Uterus (tissue), 4 donors: ENCODE results near the gene TOX2. TPM values are rescaled to one million over a fixed set of nuclear protein-coding genes. Genes with fewer than 3 reads are reported as not detected.

ENCODE experiments used
- DNase-seq, 2 donors: peaks; one replicate each; pipeline ENCODE4 v3.0.0-alpha.2; 2019 to 2020
- H3K27ac ChIP-seq, 2 donors: fragments of 200-600 bp; sonication (generic); 1 replicate in 1 of 2; 2 replicates in 1 of 2; pipeline ENCODE4 v1.5.1; 2016 to 2018
- H3K27me3 ChIP-seq, 2 donors: fragments of 200-600 bp; sonication (generic); one replicate each; pipeline ENCODE4 v1.5.1; 2018 to 2019; ENCODE audit warnings: control low read depth in 1 of 2
- H3K36me3 ChIP-seq, 2 donors: fragments of 200-600 bp; sonication (generic); one replicate each; pipeline ENCODE4 v1.5.1; 2019; ENCODE audit warnings: control low read depth in 1 of 2
- H3K4me1 ChIP-seq, 2 donors: fragments of 200-600 bp; sonication (generic); one replicate each; pipeline ENCODE4 v1.5.1; 2018 to 2019; ENCODE audit warnings: control low read depth in 1 of 2
- H3K4me3 ChIP-seq, 2 donors: fragments of 200-600 bp; sonication (generic); 1 replicate in 1 of 2; 2 replicates in 1 of 2; pipeline ENCODE4 v1.5.1; 2018 to 2019; ENCODE audit warnings: mild to moderate bottlenecking in 1 of 2
- H3K9me3 ChIP-seq, 2 donors: fragments of 200-600 bp; sonication (generic); one replicate each; pipeline ENCODE4 v1.5.1; 2019; ENCODE audit warnings: control low read depth in 1 of 2
- CTCF ChIP-seq, 4 experiments: fragments of 200-600 bp in 2 of 4; fragments of 450-650 bp in 2 of 4; sonication (generic) in 2 of 4; IDR thresholded peaks; one replicate each; pipeline ENCODE4 v1.5.1; 2016 to 2019; ENCODE audit warnings: antibody characterized with exemption in 4 of 4, mild to moderate bottlenecking in 2 of 4, moderate library complexity in 1 of 4
- POLR2A ChIP-seq, 2 donors: fragments of 450-650 bp; IDR thresholded peaks; one replicate each; pipeline ENCODE4 v1.6.1; 2016; ENCODE audit warnings: antibody characterized with exemption in 2 of 2, mild to moderate bottlenecking in 1 of 2, moderate library complexity in 1 of 2
- intact Hi-C: fragments of 100-400 bp; cut with DNase I; formaldehyde crosslinking; loops from one replicate; pipeline ENCODE4 v1.15.1; 2023; ENCODE audit warnings: low total_unique reads
- total RNA-seq, 4 donors: library from RNA; depleted of rRNA in 3 of 4; stranded (reverse); fragments of >200 nt in 3 of 4; gene quantifications; one replicate each; pipeline versions ENCODE4 v1.1.0 to v1.2.4, GENCODE V29; 2014 to 2023
- donor health status: DM: yes; HTN: yes; CAD: no.

The TOX2 gene
- total RNA-seq, 4 donors from 2014 or later, result 0.26 to 4.8 (median 0.28) TPM; not detected in 1

DNA sequence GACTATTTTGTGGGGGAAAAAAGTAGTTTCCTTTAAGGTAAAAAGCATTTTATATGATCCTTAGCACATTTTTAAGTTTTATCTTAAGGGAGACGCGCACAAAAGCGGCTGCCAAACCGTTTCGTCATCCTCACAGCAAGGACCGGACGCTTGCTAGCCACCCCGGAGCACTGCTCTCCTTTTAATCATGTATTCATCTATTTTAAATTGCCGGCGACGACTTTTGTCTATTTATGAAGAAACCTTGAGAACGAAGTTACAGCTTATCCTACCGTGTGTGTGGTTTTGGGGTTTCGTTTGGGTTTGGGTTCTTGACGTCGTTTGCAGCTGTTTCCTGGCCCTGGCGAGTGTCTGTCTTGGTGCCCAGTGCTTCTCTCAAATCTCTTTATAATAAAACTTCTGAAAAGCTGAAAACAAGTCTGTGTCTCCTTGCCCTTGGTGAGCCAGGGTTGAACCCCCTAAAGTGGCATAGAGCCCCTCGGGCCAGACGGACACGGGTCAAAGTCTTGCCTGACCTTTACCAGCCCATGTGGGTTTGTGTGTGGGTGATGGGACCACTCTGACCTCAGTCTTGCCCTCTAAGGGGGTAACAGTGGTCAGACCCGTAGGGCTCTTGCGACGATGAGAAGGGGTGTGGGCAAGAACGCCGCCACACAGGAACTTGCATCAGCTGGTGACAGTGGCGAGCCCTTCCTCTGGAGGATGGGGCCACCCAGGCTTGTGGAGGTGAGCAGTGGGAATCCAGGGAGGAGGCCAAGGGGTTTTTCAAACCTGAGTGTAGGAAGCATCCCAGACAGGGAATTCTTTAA lies 154.8 kb downstream of the TOX2 start:
- H3K36me3 ChIP-seq, result no peaks in the 10 kb centered on the region
- no peak overlapping the region for H3K27ac ChIP-seq
- no peak overlapping the region for H3K4me3 ChIP-seq
- intact Hi-C loops, result no loop called here
- no peaks in the 10 kb centered on the region for H3K9me3 ChIP-seq
- H3K27me3 ChIP-seq, result no peaks in the 10 kb centered on the region
- no peak for DNase-seq
- TF ChIP-seq POLR2A (IDR thresholded peaks at IDR 0.05), result no peak
- no peak for TF ChIP-seq CTCF (IDR thresholded peaks at IDR 0.05)
- no peaks in the 10 kb centered on the region for H3K4me1 ChIP-seq

- Histone ChIP-seq H3K27me3 (no peaks in the 10 kb centered on the region), H3K36me3 (no peaks in the 10 kb centered on the region), H3K9me3 (no peaks in the 10 kb centered on the region), H3K4me1 (no peaks in the 10 kb centered on the region), H3K27ac (no peak overlapping the region), H3K4me3 (no peak overlapping the region)
- TF ChIP-seq POLR2A (IDR thresholded peaks at IDR 0.05) (no peak), CTCF (IDR thresholded peaks at IDR 0.05) (no peak)
- intact Hi-C loops, result no loop called here
- DNase-seq, result no peak
Observed at GRCh38 chr20:44070139-44070900, 155.7 kb downstream of the TOX2 start.

- Histone ChIP-seq H3K9me3 (no peaks in the 10 kb centered on the region), H3K27me3 (no peaks in the 10 kb centered on the region), H3K27ac (no peak overlapping the region), H3K4me3 (no peak overlapping the region), H3K36me3 (no peaks in the 10 kb centered on the region), H3K4me1 (no peaks in the 10 kb centered on the region)
- intact Hi-C loops, result no loop called here
- TF ChIP-seq POLR2A (IDR thresholded peaks at IDR 0.05) (no peak), CTCF (IDR thresholded peaks at IDR 0.05) (no peak)
- no peak for DNase-seq
Observed at GRCh38 chr20:44071057-44071456, 156.4 kb downstream of the TOX2 start.

GRCh38 chr20:44071526-44072111 lies 157.0 kb downstream of the TOX2 start:
- no peak for DNase-seq
- Histone ChIP-seq H3K36me3 (no peaks in the 10 kb centered on the region), H3K4me1 (no peaks in the 10 kb centered on the region), H3K27me3 (no peaks in the 10 kb centered on the region), H3K27ac (no peak overlapping the region), H3K4me3 (no peak overlapping the region), H3K9me3 (no peaks in the 10 kb centered on the region)
- intact Hi-C loops, result no loop called here
- TF ChIP-seq POLR2A (IDR thresholded peaks at IDR 0.05), result no peak
- TF ChIP-seq CTCF (IDR thresholded peaks at IDR 0.05), result no peak

DNA sequence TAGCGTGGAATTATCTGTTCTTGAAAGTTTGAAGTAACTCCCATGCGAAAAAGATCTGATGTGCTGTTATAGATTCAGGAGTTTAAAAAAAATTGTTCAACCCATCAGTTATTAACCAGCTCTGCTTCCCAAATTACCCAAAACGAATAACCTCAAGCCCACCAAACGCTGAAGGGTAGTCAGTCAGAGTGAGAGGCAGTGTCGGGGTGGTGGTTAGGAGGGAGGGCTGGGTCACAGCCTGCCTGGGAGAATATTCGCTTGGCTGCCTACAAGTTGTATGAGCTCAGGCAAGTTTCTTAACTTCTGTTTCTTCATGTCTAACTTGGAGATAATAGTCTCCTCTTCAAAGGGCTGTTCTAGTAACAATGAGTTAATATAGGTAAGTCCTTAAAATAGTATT lies 157.7 kb downstream of the TOX2 start:
- Histone ChIP-seq H3K9me3 (no peaks in the 10 kb centered on the region), H3K4me1 (no peaks in the 10 kb centered on the region), H3K4me3 (no peak overlapping the region), H3K36me3 (no peaks in the 10 kb centered on the region), H3K27me3 (no peaks in the 10 kb centered on the region), H3K27ac (no peak overlapping the region)
- intact Hi-C loops, result no loop called here
- TF ChIP-seq POLR2A (IDR thresholded peaks at IDR 0.05), result no peak
- no peak for TF ChIP-seq CTCF (IDR thresholded peaks at IDR 0.05)
- DNase-seq, result no peak
